Measurements from ENCODE around the gene CA10.

DNA sequence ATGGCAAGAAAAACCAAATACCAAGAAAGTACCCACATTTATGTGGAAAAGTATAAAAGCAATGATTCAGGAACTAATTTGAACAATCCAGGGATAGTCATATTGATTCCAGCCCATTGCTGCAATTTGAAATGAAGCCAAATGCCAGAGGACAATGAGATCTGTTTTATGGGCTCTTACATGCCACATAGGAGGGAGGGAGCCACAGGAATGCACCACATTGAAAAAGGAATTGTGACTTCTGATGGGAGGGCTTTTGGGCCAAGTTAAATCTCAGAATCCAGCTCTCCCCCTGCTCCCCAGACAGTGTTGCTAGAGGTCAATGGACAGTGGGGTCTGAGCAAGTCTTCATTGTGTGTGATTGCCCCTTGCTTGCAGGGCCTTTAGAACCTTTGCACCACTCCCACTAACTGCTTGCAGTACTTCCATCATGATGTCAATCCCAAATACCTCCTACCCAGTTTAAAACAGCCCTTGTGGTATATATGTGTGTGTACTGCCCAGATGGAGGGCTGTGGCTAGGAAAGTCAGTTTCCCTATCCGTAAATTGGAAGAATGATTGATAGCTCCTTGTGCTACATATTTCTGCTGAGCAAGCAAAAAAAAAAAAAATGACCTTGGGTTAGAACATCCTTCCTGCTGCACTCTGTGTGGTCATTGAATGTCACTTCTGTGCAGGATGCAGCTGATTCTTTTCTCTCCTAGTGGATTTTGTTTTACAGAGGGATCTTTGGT, 491.4 kb downstream of the CA10 start:
- TF ChIP-seq, protein P1, sequence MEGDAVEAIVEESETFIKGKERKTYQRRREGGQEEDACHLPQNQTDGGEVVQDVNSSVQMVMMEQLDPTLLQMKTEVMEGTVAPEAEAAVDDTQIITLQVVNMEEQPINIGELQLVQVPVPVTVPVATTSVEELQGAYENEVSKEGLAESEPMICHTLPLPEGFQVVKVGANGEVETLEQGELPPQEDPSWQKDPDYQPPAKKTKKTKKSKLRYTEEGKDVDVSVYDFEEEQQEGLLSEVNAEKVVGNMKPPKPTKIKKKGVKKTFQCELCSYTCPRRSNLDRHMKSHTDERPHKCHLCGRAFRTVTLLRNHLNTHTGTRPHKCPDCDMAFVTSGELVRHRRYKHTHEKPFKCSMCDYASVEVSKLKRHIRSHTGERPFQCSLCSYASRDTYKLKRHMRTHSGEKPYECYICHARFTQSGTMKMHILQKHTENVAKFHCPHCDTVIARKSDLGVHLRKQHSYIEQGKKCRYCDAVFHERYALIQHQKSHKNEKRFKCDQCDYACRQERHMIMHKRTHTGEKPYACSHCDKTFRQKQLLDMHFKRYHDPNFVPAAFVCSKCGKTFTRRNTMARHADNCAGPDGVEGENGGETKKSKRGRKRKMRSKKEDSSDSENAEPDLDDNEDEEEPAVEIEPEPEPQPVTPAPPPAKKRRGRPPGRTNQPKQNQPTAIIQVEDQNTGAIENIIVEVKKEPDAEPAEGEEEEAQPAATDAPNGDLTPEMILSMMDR (IDR thresholded peaks at IDR 0.05; ENCODE audit: low read length) = no peak
- no peak for TF ChIP-seq EZH2 (IDR thresholded peaks at IDR 0.05; ENCODE audit: borderline replicate concordance, low read length)
